LNCAP (cell line): ENCODE measurements around the gene SETD1B.

Experiments
- CTCF ChIP-seq: fragments of 450-650 bp; IDR thresholded peaks from 2 replicates; pipeline ENCODE4 v1.5.1; 2017; ENCODE audit warnings: mild to moderate bottlenecking

SETD1B gene

GRCh38 chr12:121843236-121843982 is 39.6 kb downstream of the SETD1B start:
- no peak for TF ChIP-seq CTCF

GRCh38 chr12:121845701-121846100 is 41.9 kb downstream of the SETD1B start:
- no peak for TF ChIP-seq CTCF

DNA sequence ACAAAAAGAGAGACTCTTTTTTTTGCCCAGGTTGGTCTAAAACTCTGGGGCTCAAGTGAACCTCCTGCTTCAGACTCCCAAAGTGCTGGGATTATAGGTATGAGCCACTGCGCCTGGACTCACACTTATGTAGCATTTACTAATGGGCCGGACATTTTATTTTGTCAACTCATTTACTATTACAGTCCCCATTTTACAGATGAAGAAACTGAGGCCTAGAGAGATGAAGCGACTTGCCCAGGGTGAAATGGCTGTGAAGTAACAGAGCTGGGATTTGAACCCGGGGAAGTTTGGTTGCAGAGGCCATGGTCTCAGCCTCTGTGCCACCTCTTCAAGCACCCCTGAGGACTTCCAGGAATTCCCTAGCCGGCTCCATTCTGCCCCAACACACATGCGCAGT is 45.4 kb downstream of the SETD1B start:
- TF ChIP-seq CTCF: no peak

GRCh38 chr12:121849665-121850064 is 45.9 kb downstream of the SETD1B start:
- TF ChIP-seq CTCF: no peak

- no peak for TF ChIP-seq CTCF
These were observed 53.8 kb downstream of the SETD1B start for GRCh38 chr12:121857322-121858246.

DNA sequence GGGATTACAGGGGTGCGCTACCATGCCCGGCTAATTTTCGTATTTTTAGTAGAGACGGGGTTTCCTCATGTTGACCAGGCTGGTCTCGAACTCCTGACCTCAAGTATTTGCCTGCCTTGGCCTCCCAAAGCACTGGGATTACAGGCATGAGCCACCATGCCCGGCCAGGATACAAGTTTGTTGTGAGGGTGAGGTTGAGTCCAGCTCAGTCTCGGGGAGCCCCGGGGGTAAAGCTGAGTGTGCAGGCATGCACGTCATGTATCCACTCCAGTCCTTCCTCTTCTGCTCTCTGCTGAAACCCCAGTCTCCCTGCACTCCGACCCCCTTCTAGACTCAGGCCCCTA is 54.5 kb downstream of the SETD1B start:
- TF ChIP-seq CTCF: no peak

DNA sequence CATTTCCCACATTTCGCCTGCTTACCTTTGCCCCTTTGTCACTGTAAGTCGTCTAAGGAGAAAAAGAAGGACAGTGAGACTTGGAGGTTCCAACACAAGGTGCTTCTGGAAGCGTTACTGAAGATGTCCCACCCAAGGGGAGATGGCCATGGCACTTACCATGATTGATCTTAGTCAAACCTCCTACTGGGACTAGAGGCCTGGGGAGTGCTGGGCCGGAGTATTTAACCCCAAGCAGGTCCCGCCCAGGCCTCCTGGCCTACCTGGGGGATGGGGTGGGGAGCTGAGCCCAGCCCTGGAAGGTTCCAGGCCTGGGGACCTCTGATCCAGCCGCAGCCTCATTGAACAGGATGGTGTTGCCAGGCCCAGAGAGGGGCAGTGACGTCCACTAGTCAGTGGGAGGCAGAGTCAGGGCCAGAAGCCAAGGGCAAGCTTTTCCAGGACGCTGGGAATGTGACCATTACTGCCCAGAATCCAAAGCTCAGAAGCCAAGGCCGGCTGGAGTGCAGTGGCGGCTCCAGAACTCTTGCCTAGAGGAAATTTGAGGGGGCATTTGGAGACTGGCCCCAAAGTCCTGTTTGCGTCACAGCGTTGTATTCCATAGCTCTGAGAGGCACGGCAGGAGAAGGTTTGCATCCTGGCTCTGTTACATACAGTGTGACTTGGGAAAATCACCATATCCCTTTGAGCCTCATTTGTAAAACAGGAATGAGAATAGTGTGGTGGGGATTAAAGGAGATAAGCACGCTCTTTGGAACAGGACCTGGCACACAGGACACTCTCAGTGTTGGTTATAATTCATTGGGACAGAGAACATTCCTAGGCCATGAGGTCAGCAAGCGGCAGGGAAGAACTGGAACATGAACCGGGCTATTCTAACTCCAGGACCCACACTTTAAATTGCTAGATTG is 55.1 kb downstream of the SETD1B start, which contains the start of gene HPD:
TSS of gene HPD (minus strand) at position 198 of the 911 bp plus-strand sequence. CDS start at position 162, 36 bp downstream.
- no peak for TF ChIP-seq CTCF
